ENCODE measurements around the gene SOX13. TPM values are rescaled to one million over a fixed set of nuclear protein-coding genes. Genes with fewer than 3 reads are reported as not detected.

SOX13 gene
- total and polyA plus RNA-seq, 12 donors: 7.3 to 18.6 (median 12.1) TPM

DNA sequence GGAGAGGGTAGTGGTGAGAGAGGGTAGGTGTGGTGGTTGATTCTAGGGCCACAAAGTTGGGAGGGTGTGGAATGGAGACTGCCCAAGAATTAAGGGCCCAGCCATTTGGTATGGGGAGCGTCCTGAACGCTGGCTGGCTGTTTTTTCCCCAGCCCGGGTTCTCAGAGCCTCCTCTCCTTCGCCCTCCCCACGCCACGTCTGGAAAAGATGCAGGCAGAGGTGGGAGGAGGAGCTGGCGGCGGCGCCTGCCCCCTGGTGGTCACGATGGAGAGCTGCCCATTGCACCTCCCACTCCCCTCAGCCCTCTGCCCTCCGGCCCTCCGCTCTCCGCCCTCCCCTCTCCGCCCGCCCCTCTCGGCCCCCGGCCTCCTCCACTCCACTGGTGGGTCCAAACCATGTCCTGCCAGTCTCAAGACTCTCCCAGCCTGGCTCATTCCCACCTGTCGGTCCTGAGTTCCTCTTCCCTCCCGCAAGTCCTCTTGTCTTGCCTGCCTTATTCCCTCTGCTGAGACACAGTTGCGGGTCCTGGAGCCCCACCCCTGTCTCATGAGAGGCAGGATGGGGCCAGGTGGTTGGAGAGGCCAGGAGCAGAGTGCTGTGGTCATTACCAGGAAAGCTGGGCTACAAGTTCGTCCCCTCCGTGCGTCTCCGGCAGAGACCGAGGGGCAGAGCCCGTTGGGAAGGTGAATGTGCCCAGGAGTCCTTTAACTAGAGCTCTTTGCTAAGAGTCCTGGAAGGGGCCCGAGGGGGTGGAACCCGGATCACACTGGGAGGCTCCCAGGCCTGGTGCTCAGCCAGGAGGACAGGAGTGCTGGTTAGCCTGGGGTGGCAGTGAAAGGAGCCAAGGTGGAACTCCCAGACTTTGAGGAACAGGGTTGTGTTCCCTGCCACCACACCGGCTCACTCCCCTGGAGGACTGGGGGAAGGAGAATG is 56.3 kb downstream of the SOX13 start:
- intact Hi-C loops (cut with DNase I): loop anchor here in 9 of 10 donors (1.0 to 10.0 kb wide), 10 partner anchors 47 to 268 kb away; partner anchors contain the start of genes SNRPE (in 2 of the 9) and SOX13 (in 1 of the 9)
- H3K4me3 ChIP-seq: peak overlapping the region in 3 of 10 donors; percentile 10 to 18 (median 17)
- H3K36me3 ChIP-seq: peaks cover 0 to 29% (median 14%) of the 10 kb centered on the region in 9 donors
- peak; percentile 67 to 73 for DNase-seq
- H3K27me3 ChIP-seq: no peaks in the 10 kb centered on the region
- peaks cover 8 to 53% (median 27%) of the 10 kb centered on the region in 9 donors for H3K4me1 ChIP-seq
- ATAC-seq: peak; percentile 79 to 93 (median 84)
- H3K9me3 ChIP-seq: no peaks in the 10 kb centered on the region
- TF ChIP-seq, protein P1, sequence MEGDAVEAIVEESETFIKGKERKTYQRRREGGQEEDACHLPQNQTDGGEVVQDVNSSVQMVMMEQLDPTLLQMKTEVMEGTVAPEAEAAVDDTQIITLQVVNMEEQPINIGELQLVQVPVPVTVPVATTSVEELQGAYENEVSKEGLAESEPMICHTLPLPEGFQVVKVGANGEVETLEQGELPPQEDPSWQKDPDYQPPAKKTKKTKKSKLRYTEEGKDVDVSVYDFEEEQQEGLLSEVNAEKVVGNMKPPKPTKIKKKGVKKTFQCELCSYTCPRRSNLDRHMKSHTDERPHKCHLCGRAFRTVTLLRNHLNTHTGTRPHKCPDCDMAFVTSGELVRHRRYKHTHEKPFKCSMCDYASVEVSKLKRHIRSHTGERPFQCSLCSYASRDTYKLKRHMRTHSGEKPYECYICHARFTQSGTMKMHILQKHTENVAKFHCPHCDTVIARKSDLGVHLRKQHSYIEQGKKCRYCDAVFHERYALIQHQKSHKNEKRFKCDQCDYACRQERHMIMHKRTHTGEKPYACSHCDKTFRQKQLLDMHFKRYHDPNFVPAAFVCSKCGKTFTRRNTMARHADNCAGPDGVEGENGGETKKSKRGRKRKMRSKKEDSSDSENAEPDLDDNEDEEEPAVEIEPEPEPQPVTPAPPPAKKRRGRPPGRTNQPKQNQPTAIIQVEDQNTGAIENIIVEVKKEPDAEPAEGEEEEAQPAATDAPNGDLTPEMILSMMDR (IDR thresholded peaks at IDR 0.05): peak; percentile 81 to 97 (median 92)
- H3K27ac ChIP-seq: peak overlapping the region in 2 of 10 donors; percentile 14 to 71
- WGBS, 2 donors: 25 to 30% methylated on average over 28 to 29 of the region's 29 CpGs

DNA sequence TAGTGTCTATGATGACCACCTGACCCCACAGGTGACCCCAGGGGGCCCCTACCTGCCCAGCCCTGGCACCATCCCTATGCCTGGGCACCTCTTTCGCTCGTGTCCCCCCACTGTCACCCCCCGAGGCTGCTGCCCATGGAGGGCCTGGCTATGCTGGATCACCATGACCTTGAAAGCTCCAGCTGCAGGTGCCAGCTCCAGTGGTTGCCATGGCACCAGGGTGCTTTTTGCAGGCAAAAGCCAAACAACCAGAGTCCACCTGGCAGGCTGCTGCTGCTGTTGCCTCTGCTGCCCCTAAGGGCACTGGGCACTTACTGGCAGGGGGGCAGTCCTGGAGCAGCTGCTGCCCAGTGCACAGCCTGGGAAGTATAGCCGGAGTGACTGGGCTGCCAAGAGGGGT is 57.3 kb downstream of the SOX13 start:
- TF ChIP-seq, protein P1 (IDR thresholded peaks at IDR 0.05): no peak
- Histone ChIP-seq H3K4me3 (no peak overlapping the region), H3K9me3 (no peaks in the 10 kb centered on the region), H3K36me3 (peaks cover 0 to 27% (median 5%) of the 10 kb centered on the region in 9 donors), H3K27me3 (no peaks in the 10 kb centered on the region), H3K4me1 (peaks cover 8 to 53% (median 27%) of the 10 kb centered on the region in 9 donors), H3K27ac (peak overlapping the region in 1 of 10 donors; percentile 64)
- DNase-seq: no peak
- no peak for ATAC-seq
- intact Hi-C loops (cut with DNase I): no loop called here
- 89 to 94% methylated on average over 4 of the region's 4 CpGs for WGBS, 2 donors

DNA sequence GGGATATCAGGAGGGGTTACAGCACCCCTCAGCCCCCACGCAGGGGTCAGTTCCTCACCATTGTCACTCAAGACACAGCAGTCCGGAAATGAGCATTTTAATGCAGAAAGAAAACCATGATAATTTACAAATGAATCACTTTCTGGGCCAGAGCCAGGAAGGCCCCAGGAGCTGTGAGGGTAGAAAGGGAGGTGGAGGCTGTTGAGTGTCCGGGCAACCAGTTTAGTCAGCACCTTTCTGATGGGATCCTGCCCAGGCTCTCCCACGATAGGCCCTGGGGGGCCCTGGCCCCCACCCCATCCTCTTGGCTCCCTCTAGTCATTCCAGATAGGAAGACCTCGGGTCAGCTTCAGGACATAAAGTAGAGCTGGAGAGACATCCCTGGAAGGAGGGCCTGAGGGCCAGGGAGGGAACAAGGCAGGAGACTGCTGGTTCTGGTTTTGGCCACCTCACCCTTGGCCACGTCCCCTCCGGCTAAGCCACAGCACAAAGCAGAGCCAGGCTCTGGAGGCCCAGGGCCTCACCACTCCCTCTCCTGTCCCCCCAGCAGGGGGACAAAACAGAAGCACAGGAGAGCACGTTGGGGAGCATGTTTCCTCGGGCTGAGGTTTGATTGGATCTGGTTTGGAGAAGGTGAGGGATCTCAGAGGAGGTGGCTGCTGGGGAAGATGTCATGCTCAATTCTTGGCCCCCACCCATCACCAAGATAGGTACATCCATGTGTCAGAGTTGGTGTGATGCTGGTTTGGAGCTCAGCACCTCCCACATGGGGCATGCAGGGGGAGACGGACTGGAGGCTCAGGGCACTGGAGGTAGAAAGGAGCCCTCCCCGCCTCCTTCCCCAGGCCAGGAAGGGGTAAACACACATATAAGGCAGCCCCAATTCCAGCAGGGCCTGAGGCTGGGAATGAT is 58.3 kb downstream of the SOX13 start:
- intact Hi-C loops (cut with DNase I): no loop called here
- H3K9me3 ChIP-seq: no peaks in the 10 kb centered on the region
- DNase-seq (no peak), ATAC-seq (peak in 1 of 8 donors; percentile 30)
- H3K27me3 ChIP-seq: no peaks in the 10 kb centered on the region
- H3K27ac ChIP-seq: peak overlapping the region in 4 of 10 donors; percentile 23 to 64 (median 30)
- TF ChIP-seq, protein P1 (IDR thresholded peaks at IDR 0.05): no peak
- no peak overlapping the region for H3K4me3 ChIP-seq
- 49 to 68% methylated on average over 11 of the region's 11 CpGs for WGBS, 2 donors
- peaks cover 0 to 18% (median 0%) of the 10 kb centered on the region in 9 donors for H3K36me3 ChIP-seq
- H3K4me1 ChIP-seq: peaks cover 8 to 44% (median 27%) of the 10 kb centered on the region in 9 donors

DNA sequence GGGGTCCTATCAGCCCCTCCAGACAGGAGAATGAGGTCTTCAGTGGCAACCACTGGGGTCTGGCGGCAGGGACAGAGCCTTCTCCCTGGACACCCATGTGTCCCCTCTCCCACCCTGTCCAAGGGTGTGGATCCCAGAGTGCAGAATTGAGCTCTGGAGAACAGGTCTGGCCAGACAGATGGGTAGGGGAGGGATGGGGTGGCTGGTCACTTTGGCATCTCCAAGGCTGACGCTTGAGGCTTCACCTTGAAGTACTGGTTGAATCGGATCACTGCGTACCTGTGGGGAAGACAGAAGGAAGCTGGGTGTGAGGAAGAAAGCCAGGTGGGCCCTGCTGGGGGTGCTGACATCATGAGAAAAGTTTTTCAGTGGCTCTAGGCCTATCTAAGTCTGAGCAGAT is 59.1 kb downstream of the SOX13 start:
- Histone ChIP-seq H3K4me1 (peaks cover 6 to 37% (median 22%) of the 10 kb centered on the region in 9 donors), H3K36me3 (peaks cover 0 to 12% (median 0%) of the 10 kb centered on the region in 9 donors), H3K27me3 (no peaks in the 10 kb centered on the region), H3K9me3 (no peaks in the 10 kb centered on the region), H3K4me3 (no peak overlapping the region), H3K27ac (peak overlapping the region in 1 of 10 donors; percentile 64)
- intact Hi-C loops (cut with DNase I): no loop called here
- TF ChIP-seq, protein P1 (IDR thresholded peaks at IDR 0.05): no peak
- WGBS, 2 donors: 88 to 90% methylated on average over 4 of the region's 4 CpGs
- ATAC-seq (no peak), DNase-seq (no peak)
